ENCODE data around the gene CEP97.
"Not testable (repeated sequence)": the region's sequence is repeated elsewhere in the genome, so short reads cannot be mapped to it uniquely, and the experiment has no call there.

The CEP97 gene

DNA sequence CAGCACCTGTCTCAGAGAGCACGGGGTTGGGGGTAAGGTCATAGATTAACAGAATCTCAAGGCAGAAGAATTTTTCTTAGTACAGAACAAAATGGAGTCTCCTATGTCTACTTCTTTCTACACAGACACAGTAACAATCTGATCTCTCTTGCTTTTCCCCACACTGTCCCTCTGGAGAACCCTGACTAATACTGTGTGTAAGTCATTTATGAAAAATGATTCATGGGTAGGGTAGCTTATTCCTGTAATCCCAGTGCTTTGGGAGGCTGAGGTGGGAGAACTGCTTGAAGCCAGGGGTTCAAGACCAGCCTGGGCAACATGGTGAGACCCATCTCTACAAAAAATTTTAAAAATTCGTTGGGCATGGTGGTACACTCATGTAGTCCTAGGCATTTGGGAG lies 19.8 kb upstream of the CEP97 start:
- not testable (repeated sequence) for H3K36me3 ChIP-seq (ENCODE audit: control insufficient read depth, insufficient read depth, low read length); H3K27ac ChIP-seq (ENCODE audit: low read depth, low read length); H3K9me3 ChIP-seq (ENCODE audit: control insufficient read depth, insufficient read depth, low read length); H3K9ac ChIP-seq (ENCODE audit: low read depth, low read length); H3K4me3 ChIP-seq (ENCODE audit: low read depth, low read length); H3K4me1 ChIP-seq (ENCODE audit: control insufficient read depth, insufficient read depth, low read length); H3K27me3 ChIP-seq (ENCODE audit: control insufficient read depth, insufficient read depth, low read length)

GRCh38 chr3:101709126-101709525 lies 15.3 kb upstream of the CEP97 start:
- Histone ChIP-seq H3K4me1 (ENCODE audit: control insufficient read depth, insufficient read depth, low read length) (peaks cover 4% of the 10 kb centered on the region; the same call in 1 of the 2 replicates), H3K36me3 (ENCODE audit: control insufficient read depth, insufficient read depth, low read length) (peaks cover 2% of the 10 kb centered on the region; the same call in 1 of the 2 replicates), H3K9ac (ENCODE audit: low read depth, low read length) (no peak overlapping the region), H3K27ac (ENCODE audit: low read depth, low read length) (no peak overlapping the region), H3K9me3 (ENCODE audit: control insufficient read depth, insufficient read depth, low read length) (peaks cover 16% of the 10 kb centered on the region), H3K27me3 (ENCODE audit: control insufficient read depth, insufficient read depth, low read length) (no peaks in the 10 kb centered on the region), H3K4me3 (ENCODE audit: low read depth, low read length) (no peak overlapping the region)

DNA sequence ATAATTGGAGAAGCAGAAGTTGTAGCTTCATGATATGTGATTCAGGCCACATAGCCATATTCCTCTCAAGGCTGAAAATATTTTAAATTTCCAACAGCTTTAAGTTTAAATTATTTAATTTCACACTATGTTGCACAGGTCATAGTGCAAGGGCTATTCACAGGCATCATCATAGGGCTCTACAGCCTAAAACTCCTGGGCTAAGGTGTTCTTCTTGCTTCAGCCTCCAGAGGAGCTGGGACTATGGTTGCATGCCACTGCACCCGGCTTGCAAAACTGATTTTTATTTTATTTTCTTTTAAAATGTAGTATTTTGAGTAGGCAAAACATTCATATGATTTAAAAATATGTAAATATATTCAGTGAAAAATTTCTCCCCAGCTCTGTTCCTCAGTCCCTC lies 6.0 kb upstream of the CEP97 start:
- no peak overlapping the region for H3K27ac ChIP-seq (ENCODE audit: low read depth, low read length)
- H3K4me1 ChIP-seq (ENCODE audit: control insufficient read depth, insufficient read depth, low read length) = peaks cover 8% of the 10 kb centered on the region; the same call in 1 of the 2 replicates
- H3K27me3 ChIP-seq (ENCODE audit: control insufficient read depth, insufficient read depth, low read length) = no peaks in the 10 kb centered on the region
- no peaks in the 10 kb centered on the region for H3K36me3 ChIP-seq (ENCODE audit: control insufficient read depth, insufficient read depth, low read length)
- H3K9me3 ChIP-seq (ENCODE audit: control insufficient read depth, insufficient read depth, low read length) = no peaks in the 10 kb centered on the region
- H3K4me3 ChIP-seq (ENCODE audit: low read depth, low read length) = no peak overlapping the region
- no peak overlapping the region for H3K9ac ChIP-seq (ENCODE audit: low read depth, low read length)

GRCh38 chr3:101719604-101720185 lies 4.7 kb upstream of the CEP97 start:
- H3K27ac ChIP-seq (ENCODE audit: low read depth, low read length) = no peak overlapping the region
- no peaks in the 10 kb centered on the region for H3K9me3 ChIP-seq (ENCODE audit: control insufficient read depth, insufficient read depth, low read length)
- no peaks in the 10 kb centered on the region for H3K27me3 ChIP-seq (ENCODE audit: control insufficient read depth, insufficient read depth, low read length)

GRCh38 chr3:101720851-101721840 lies 3.3 kb upstream of the CEP97 start:
- Histone ChIP-seq H3K4me1 (ENCODE audit: control insufficient read depth, insufficient read depth, low read length) (peaks cover 12% of the 10 kb centered on the region), H3K27ac (ENCODE audit: low read depth, low read length) (no peak overlapping the region), H3K9me3 (ENCODE audit: control insufficient read depth, insufficient read depth, low read length) (no peaks in the 10 kb centered on the region), H3K27me3 (ENCODE audit: control insufficient read depth, insufficient read depth, low read length) (no peaks in the 10 kb centered on the region), H3K36me3 (ENCODE audit: control insufficient read depth, insufficient read depth, low read length) (no peaks in the 10 kb centered on the region), H3K9ac (ENCODE audit: low read depth, low read length) (no peak overlapping the region), H3K4me3 (ENCODE audit: low read depth, low read length) (no peak overlapping the region)

More at GRCh38 chr3:101719604-101720185, 4.7 kb upstream of the CEP97 start:
- no peak overlapping the region for H3K4me3 ChIP-seq (ENCODE audit: low read depth, low read length)
- H3K4me1 ChIP-seq (ENCODE audit: control insufficient read depth, insufficient read depth, low read length) = peaks cover 8% of the 10 kb centered on the region; the same call in 1 of the 2 replicates
- H3K36me3 ChIP-seq (ENCODE audit: control insufficient read depth, insufficient read depth, low read length) = no peaks in the 10 kb centered on the region
- no peak overlapping the region for H3K9ac ChIP-seq (ENCODE audit: low read depth, low read length)

DNA sequence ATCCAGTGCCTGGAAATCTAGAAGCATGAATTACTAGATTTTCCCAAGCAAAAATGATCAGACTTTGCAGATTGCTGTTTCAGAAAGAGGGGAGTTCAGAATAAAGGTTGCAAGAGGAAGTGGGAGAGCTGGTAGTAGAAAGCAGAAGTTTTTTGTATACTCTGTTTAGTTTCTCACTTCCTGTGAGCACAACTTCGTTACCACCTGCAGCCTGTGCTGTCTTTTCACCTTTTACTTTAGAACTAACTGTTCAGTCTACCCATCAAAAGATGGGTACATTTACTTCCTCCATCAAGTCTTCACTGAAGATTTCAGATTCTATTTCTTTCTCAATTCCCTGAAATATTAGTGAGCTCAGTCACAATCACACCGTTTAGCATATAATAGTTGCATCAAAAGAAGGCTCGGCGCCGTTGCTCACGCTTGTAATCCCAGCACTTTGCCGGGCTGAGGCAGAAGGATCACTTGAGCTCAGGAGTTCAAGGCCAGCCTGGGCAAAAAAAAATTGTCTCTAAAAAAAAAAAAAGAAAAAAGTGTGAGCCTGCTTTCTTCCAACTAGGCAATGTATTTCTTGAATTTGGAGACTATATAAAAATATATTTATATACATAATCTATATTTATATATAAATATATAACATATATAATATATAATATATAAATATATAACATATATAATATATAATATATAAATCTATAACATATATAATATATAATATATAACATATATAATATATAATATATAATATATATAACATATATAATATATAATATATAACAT lies 1.8 kb upstream of the CEP97 start:
- Histone ChIP-seq H3K27ac (ENCODE audit: low read depth, low read length) (no peak overlapping the region), H3K4me3 (ENCODE audit: low read depth, low read length) (no peak overlapping the region), H3K9ac (ENCODE audit: low read depth, low read length) (no peak overlapping the region), H3K36me3 (ENCODE audit: control insufficient read depth, insufficient read depth, low read length) (peaks cover 14% of the 10 kb centered on the region), H3K4me1 (ENCODE audit: control insufficient read depth, insufficient read depth, low read length) (peaks cover 12% of the 10 kb centered on the region), H3K9me3 (ENCODE audit: control insufficient read depth, insufficient read depth, low read length) (no peaks in the 10 kb centered on the region), H3K27me3 (ENCODE audit: control insufficient read depth, insufficient read depth, low read length) (no peaks in the 10 kb centered on the region)

GRCh38 chr3:101725194-101725889 lies 928 bp downstream of the CEP97 start:
- Histone ChIP-seq H3K36me3 (ENCODE audit: control insufficient read depth, insufficient read depth, low read length) (peaks cover 39% of the 10 kb centered on the region), H3K4me3 (ENCODE audit: low read depth, low read length) (peak overlapping the region; percentile 88), H3K4me1 (ENCODE audit: control insufficient read depth, insufficient read depth, low read length) (peaks cover 12% of the 10 kb centered on the region), H3K9me3 (ENCODE audit: control insufficient read depth, insufficient read depth, low read length) (no peaks in the 10 kb centered on the region), H3K27me3 (ENCODE audit: control insufficient read depth, insufficient read depth, low read length) (no peaks in the 10 kb centered on the region), H3K9ac (ENCODE audit: low read depth, low read length) (peak overlapping the region; percentile 17; the same call in 1 of the 2 replicates), H3K27ac (ENCODE audit: low read depth, low read length) (peak overlapping the region; percentile 48)

DNA sequence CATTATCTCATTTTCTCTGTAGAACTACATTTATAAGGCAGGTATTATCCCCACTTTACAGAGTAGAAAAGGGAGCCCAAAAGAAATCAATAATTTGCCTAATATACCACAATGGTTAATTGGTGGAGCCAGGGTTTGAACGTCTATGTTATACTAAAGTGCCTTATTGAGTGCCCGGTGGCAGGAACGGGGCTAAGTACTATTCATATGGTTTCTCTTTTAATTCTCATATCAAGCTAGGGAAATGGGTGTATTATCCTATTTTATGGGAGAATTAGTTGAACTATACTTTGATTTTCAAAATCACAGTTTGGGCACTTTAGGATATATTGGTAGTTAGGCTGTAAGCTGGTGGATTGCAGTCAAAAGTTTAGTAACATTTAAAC lies 1.5 kb downstream of the CEP97 start:
- Histone ChIP-seq H3K9ac (ENCODE audit: low read depth, low read length) (no peak overlapping the region), H3K27ac (ENCODE audit: low read depth, low read length) (no peak overlapping the region), H3K9me3 (ENCODE audit: control insufficient read depth, insufficient read depth, low read length) (no peaks in the 10 kb centered on the region), H3K27me3 (ENCODE audit: control insufficient read depth, insufficient read depth, low read length) (no peaks in the 10 kb centered on the region), H3K4me3 (ENCODE audit: low read depth, low read length) (peak overlapping the region; percentile 88), H3K4me1 (ENCODE audit: control insufficient read depth, insufficient read depth, low read length) (peaks cover 12% of the 10 kb centered on the region), H3K36me3 (ENCODE audit: control insufficient read depth, insufficient read depth, low read length) (peaks cover 44% of the 10 kb centered on the region)

- Histone ChIP-seq H3K9me3 (ENCODE audit: control insufficient read depth, insufficient read depth, low read length) (no peaks in the 10 kb centered on the region; the same call in 1 of the 2 replicates), H3K9ac (ENCODE audit: low read depth, low read length) (no peak overlapping the region), H3K27me3 (ENCODE audit: control insufficient read depth, insufficient read depth, low read length) (no peaks in the 10 kb centered on the region), H3K4me1 (ENCODE audit: control insufficient read depth, insufficient read depth, low read length) (peaks cover 4% of the 10 kb centered on the region), H3K36me3 (ENCODE audit: control insufficient read depth, insufficient read depth, low read length) (peaks cover 77% of the 10 kb centered on the region), H3K4me3 (ENCODE audit: low read depth, low read length) (no peak overlapping the region), H3K27ac (ENCODE audit: low read depth, low read length) (no peak overlapping the region)
Measured at GRCh38 chr3:101729586-101729985, 5.2 kb downstream of the CEP97 start.

GRCh38 chr3:101730839-101731238 lies 6.4 kb downstream of the CEP97 start:
- Histone ChIP-seq H3K9ac (ENCODE audit: low read depth, low read length) (no peak overlapping the region), H3K27me3 (ENCODE audit: control insufficient read depth, insufficient read depth, low read length) (no peaks in the 10 kb centered on the region), H3K36me3 (ENCODE audit: control insufficient read depth, insufficient read depth, low read length) (peaks cover 89% of the 10 kb centered on the region)

More at GRCh38 chr3:101730839-101731238, 6.4 kb downstream of the CEP97 start:
- Histone ChIP-seq H3K9me3 (ENCODE audit: control insufficient read depth, insufficient read depth, low read length) (no peaks in the 10 kb centered on the region; the same call in 1 of the 2 replicates), H3K27ac (ENCODE audit: low read depth, low read length) (no peak overlapping the region), H3K4me3 (ENCODE audit: low read depth, low read length) (no peak overlapping the region), H3K4me1 (ENCODE audit: control insufficient read depth, insufficient read depth, low read length) (peaks cover 3% of the 10 kb centered on the region)
